K562 (cell line): Measurements from ENCODE around the gene CASKIN1. TPM values are rescaled to one million over a fixed set of nuclear protein-coding genes. Genes with fewer than 3 reads are reported as not detected.

Source experiments
- ATAC-seq: fragments of 200-7000 bp; cut with Tn5 transposase; 3 replicates; pipeline ENCODE4 v1.9.1; 2020; ENCODE audit warnings: moderate library complexity
- BruUV-seq: library from RNA; stranded (reverse); fragments of 400-500 nt; replicated peaks from 2 replicates; lab custom pipeline; 2021; lab: Mats Ljungman, UMichigan
- CTCF ChIA-PET: fragments of 300-600 bp; formaldehyde crosslinking; extraction: SDS; loops from one replicate; lab custom pipeline; 2021; ENCODE audit warnings: low intra/inter-chr PET ratio; lab: Yijun Ruan, JAX
- POLR2A ChIA-PET: fragments of 300-600, 350-650 bp; sonication (Branson Sonifier 250); formaldehyde crosslinking; extraction: SDS; loops from one replicate; lab custom pipeline; 2021; ENCODE audit warnings: antibody characterized with exemption, inconsistent platforms; lab: Yijun Ruan, JAX
- DNase-seq, 4 experiments: peaks; one replicate each; pipeline versions ENCODE4 v3.0.0 to v3.0.0-alpha.2; 2011 to 2018; ENCODE audit warnings: low spot score in 3 of 4, mixed read lengths in 3 of 4; ENCODE audit errors: extremely low read depth in 1 of 4
- FAIRE-seq: peaks from 2 replicates; lab custom pipeline; 2011; peaks lifted over from hg19 to GRCh38; lab: Jason Lieb, UNC
- H2AFZ ChIP-seq: 2 replicates; pipeline ENCODE4 v1.6.0; 2011; ENCODE audit warnings: low read depth, low read length, control low read depth, inconsistent platforms
- H3K27ac ChIP-seq: fragments of 200-600 bp; 3 replicates; pipeline ENCODE4 v1.8.0; 2011; ENCODE audit warnings: low read depth, mild to moderate bottlenecking, control low read depth, inconsistent platforms, low read length, moderate library complexity, mixed read lengths; ENCODE audit errors: extremely low read depth
- H3K27me3 ChIP-seq, 2 experiments: fragments of 300-600 bp in 1 of 2; 2 replicates in 1 of 2; 3 replicates in 1 of 2; pipeline versions ENCODE4 v1.6.0 to v1.8.0; 2011; ENCODE audit warnings: inconsistent platforms in 2 of 2, low read length in 2 of 2, mild to moderate bottlenecking in 1 of 2, mixed read lengths in 1 of 2, moderate library complexity in 1 of 2; ENCODE audit not compliant: control insufficient read depth in 2 of 2, insufficient read depth in 2 of 2
- H3K36me3 ChIP-seq: fragments of 300-600 bp; 3 replicates; pipeline ENCODE4 v1.8.0; 2011; ENCODE audit warnings: mild to moderate bottlenecking, low read length, inconsistent platforms; ENCODE audit not compliant: control insufficient read depth, insufficient read depth
- H3K4me1 ChIP-seq, 2 experiments: fragments of 200-600 bp in 1 of 2; replicated peaks in 1 of 2; 2 replicates in 1 of 2; 3 replicates in 1 of 2; pipeline versions ENCODE4 v1.5.1 to v1.8.0; 2011; ENCODE audit warnings: inconsistent platforms in 2 of 2, low read length in 2 of 2, mild to moderate bottlenecking in 1 of 2, mixed read lengths in 1 of 2, moderate library complexity in 1 of 2; ENCODE audit not compliant: control insufficient read depth in 2 of 2, insufficient read depth in 2 of 2
- H3K4me2 ChIP-seq: 2 replicates; pipeline ENCODE4 v1.6.1; 2011; ENCODE audit warnings: low read length, control low read depth, inconsistent platforms, mixed read lengths; ENCODE audit not compliant: insufficient read depth
- H3K4me3 ChIP-seq: fragments of 200-600 bp; sonication (generic), shearing (Covaris generic); 2 replicates; pipeline ENCODE4 v1.5.1; 2016; ENCODE audit warnings: control low read depth, inconsistent platforms
- H3K79me2 ChIP-seq: fragments of 200-600 bp; 3 replicates; pipeline ENCODE4 v1.8.0; 2011; ENCODE audit warnings: low read length, inconsistent platforms; ENCODE audit not compliant: control insufficient read depth, insufficient read depth
- H3K9ac ChIP-seq, 2 experiments: 2 replicates each; pipeline versions ENCODE4 v1.6.0 to v1.6.1; 2011; ENCODE audit warnings: low read depth in 2 of 2, low read length in 2 of 2, control low read depth in 1 of 2, inconsistent platforms in 1 of 2, mild to moderate bottlenecking in 1 of 2, mixed read lengths in 1 of 2; ENCODE audit not compliant: insufficient read depth in 1 of 2
- H3K9me1 ChIP-seq: one replicate; pipeline ENCODE4 v1.6.0; 2011; ENCODE audit warnings: inconsistent platforms, mild to moderate bottlenecking, low read length, moderate library complexity; ENCODE audit not compliant: control insufficient read depth, insufficient read depth
- H3K9me3 ChIP-seq: replicated peaks from 2 replicates; pipeline ENCODE4 v1.5.1; 2011; ENCODE audit warnings: low read depth, low read length, inconsistent platforms; ENCODE audit not compliant: control insufficient read depth, insufficient read depth
- H4K20me1 ChIP-seq: replicated peaks from 2 replicates; pipeline ENCODE4 v1.6.1; 2011; ENCODE audit warnings: low read length, inconsistent platforms, mixed read lengths; ENCODE audit not compliant: control insufficient read depth, insufficient read depth
- EP300 ChIP-seq: IDR thresholded peaks from 2 replicates; pipeline ENCODE4 v1.6.1; 2012; ENCODE audit warnings: low read length, improper control_type of control experiment
- ILF3 ChIP-seq: fragments of 450-650 bp; IDR thresholded peaks from 2 replicates; pipeline ENCODE4 v1.6.1; 2018; ENCODE audit warnings: antibody characterized with exemption, mild to moderate bottlenecking, moderate library complexity, borderline replicate concordance
- NCOA1 ChIP-seq: fragments of 450-650 bp; IDR thresholded peaks from 2 replicates; pipeline ENCODE4 v1.6.1; 2016; ENCODE audit warnings: low read depth
- POLR2A ChIP-seq: fragments of 450-650 bp; conservative IDR thresholded peaks from 2 replicates; pipeline ENCODE4 v1.6.1; 2016
- RBFOX2 ChIP-seq: fragments of 200-400 bp; formaldehyde crosslinking; IDR thresholded peaks from 2 replicates; pipeline ENCODE4 v1.6.1; 2017; ENCODE audit warnings: low read depth, mild to moderate bottlenecking, low read length, moderate library complexity
- SMARCC2 ChIP-seq: fragments of 450-650 bp; IDR thresholded peaks from 2 replicates; pipeline ENCODE4 v1.6.1; 2017; ENCODE audit warnings: antibody characterized with exemption, moderate library complexity, mild to moderate bottlenecking, low read depth
- SP1 ChIP-seq: sonication (generic); formaldehyde crosslinking; IDR thresholded peaks from 2 replicates; pipeline ENCODE4 v1.8.1; 2022; ENCODE audit warnings: mild to moderate bottlenecking, missing genetic modification reagents
- ZEB2 ChIP-seq: fragments of 450-650 bp; IDR thresholded peaks from 2 replicates; pipeline ENCODE4 v1.6.1; 2016
- ZNF324 ChIP-seq: fragments of 250-450 bp; sonication (Bioruptor Pico); IDR thresholded peaks from 2 replicates; pipeline ENCODE4 v1.4.0; 2020; ENCODE audit warnings: mild to moderate bottlenecking
- WGBS: fragments of 100-300 bp; shearing (Covaris generic); methylation state at CpG from one replicate; pipeline ENCODE4 v1.1.6; 2016; ENCODE audit warnings: low coverage, mixed read lengths; ENCODE audit not compliant: insufficient coverage; ENCODE audit errors: missing lambda C conversion rate; 5-methylcytosine and 5-hydroxymethylcytosine counted together
- in situ Hi-C: fragments of 300-500 bp; cut with MboI; formaldehyde crosslinking; loops from 4 replicates; pipeline ENCODE4 v1.15.0; 2018; ENCODE audit warnings: inconsistent platforms, mixed read lengths
- intact Hi-C: fragments of 100-400 bp; cut with micrococcal nuclease; formaldehyde crosslinking; loops from 2 replicates; pipeline ENCODE4 v1.14.2; 2022
- polyA plus RNA-seq, 8 experiments: library from polyadenylated mRNA; depleted of rRNA in 4 of 8; stranded (reverse) in 5 of 8; unstranded in 3 of 8; fragments of >200 nt; fragmentation: Nextera tagmentation in 2 of 8; fragmentation: Illumina TruSeq in 1 of 8; extraction: Ambion mirVana in 2 of 8; extraction: Trizol in 1 of 8; gene quantifications; 2 replicates each; pipeline versions ENCODE4 v1.2.1 to v1.2.3, GENCODE V29; 2011 to 2014; ENCODE audit warnings: inconsistent platforms in 1 of 8, missing spikeins in 1 of 8
- total RNA-seq, 7 experiments: library from RNA; depleted of rRNA in 6 of 7; stranded (reverse); fragments of >200 nt in 6 of 7; fragmentation: Illumina TruSeq in 2 of 7; extraction: Trizol in 2 of 7; gene quantifications; 2 replicates each; pipeline versions ENCODE4 v1.2.1 to v1.2.3, GENCODE V29; 2011 to 2021; ENCODE audit warnings: low replicate concordance in 1 of 7
- TF ChIP-seq, protein P1 (sequence below): fragments of 250-450 bp; sonication (Bioruptor Pico); IDR thresholded peaks from 2 replicates; pipeline ENCODE4 v1.5.0; 2021
- TF ChIP-seq, protein P2 (sequence below), 2 experiments: IDR thresholded peaks; 2 replicates each; pipeline ENCODE4 v1.6.1; 2012; ENCODE audit warnings: improper control_type of control experiment in 2 of 2, low read depth in 2 of 2, low read length in 2 of 2, borderline replicate concordance in 1 of 2

The CASKIN1 gene
- total and polyA plus RNA-seq, 9 of the 15 experiments (the other 6 are each of a cell fraction or from before 2014, with no cell fraction given): 0.15 to 4.5 (median 1.5) TPM; not detected in 2

DNA sequence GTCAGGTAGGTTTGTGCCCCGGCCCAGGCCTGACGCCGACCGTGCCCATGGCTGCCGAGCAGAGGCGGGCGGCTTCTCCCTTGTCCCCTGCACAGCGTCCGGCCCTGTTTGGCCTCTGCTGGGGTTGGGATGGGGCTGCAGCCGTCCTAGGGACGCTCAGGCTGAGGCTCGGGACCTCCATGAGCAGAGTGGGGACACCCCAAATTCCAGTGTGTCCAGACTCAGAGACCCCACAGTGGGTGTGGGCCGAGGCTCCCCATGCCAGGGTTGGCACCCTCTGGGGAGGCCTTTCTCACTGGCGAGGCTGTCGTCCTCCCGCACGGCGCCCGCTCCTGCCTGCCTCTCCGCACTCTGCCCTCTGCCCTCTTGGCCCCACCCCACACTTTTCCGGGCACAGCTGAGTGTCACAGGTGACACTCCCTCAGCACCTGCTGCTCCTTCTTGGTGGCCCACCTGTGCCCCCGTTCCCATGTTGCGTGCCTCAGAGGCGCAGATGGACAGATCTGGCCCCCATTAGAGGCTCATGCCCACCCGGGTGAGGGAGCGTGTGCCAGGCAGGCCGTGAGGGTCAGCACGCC is 24.7 kb downstream of the CASKIN1 start:
- 97% methylated on average over 21 of the region's 28 CpGs for WGBS
- TF ChIP-seq SMARCC2 (no peak), ZNF324 (CRISPR knock-in tag) (no peak), NCOA1 (no peak), ILF3 (no peak), SP1 (CRISPR knock-in tag) (no peak), POLR2A (0 out of 2 replicates have a peak, but pooled peaks have one; percentile 19), EP300 (no peak), RBFOX2 (0 out of 2 replicates have a peak, but pooled peaks have one; percentile 21), ZEB2 (no peak)
- TF ChIP-seq, protein P1, sequence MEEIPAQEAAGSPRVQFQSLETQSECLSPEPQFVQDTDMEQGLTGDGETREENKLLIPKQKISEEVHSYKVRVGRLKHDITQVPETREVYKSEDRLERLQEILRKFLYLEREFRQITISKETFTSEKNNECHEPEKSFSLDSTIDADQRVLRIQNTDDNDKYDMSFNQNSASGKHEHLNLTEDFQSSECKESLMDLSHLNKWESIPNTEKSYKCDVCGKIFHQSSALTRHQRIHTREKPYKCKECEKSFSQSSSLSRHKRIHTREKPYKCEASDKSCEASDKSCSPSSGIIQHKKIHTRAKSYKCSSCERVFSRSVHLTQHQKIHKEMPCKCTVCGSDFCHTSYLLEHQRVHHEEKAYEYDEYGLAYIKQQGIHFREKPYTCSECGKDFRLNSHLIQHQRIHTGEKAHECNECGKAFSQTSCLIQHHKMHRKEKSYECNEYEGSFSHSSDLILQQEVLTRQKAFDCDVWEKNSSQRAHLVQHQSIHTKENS: no peak
- TF ChIP-seq, protein P2, sequence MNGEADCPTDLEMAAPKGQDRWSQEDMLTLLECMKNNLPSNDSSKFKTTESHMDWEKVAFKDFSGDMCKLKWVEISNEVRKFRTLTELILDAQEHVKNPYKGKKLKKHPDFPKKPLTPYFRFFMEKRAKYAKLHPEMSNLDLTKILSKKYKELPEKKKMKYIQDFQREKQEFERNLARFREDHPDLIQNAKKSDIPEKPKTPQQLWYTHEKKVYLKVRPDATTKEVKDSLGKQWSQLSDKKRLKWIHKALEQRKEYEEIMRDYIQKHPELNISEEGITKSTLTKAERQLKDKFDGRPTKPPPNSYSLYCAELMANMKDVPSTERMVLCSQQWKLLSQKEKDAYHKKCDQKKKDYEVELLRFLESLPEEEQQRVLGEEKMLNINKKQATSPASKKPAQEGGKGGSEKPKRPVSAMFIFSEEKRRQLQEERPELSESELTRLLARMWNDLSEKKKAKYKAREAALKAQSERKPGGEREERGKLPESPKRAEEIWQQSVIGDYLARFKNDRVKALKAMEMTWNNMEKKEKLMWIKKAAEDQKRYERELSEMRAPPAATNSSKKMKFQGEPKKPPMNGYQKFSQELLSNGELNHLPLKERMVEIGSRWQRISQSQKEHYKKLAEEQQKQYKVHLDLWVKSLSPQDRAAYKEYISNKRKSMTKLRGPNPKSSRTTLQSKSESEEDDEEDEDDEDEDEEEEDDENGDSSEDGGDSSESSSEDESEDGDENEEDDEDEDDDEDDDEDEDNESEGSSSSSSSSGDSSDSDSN (IDR thresholded peaks at IDR 0.05; ENCODE audit: borderline replicate concordance in 1 of 2, low read depth in 2 of 2, low read length in 2 of 2): no peak
- Histone ChIP-seq H3K4me3 (no peak overlapping the region), H3K36me3 (peaks cover 82% of the 10 kb centered on the region), H3K27ac (no peak overlapping the region), H4K20me1 (no peaks in the 10 kb centered on the region), H3K4me1 (peaks cover 0 to 47% of the 10 kb centered on the region in 2 experiments; a peak in 1 of 5 replicates), H3K79me2 (no peaks in the 10 kb centered on the region; the same call in 2 of the 3 replicates), H3K9me1 (no peaks in the 10 kb centered on the region), H3K9me3 (no peaks in the 10 kb centered on the region), H3K27me3 (no peaks in the 10 kb centered on the region), H2AFZ (no peak overlapping the region), H3K9ac (peak overlapping the region in 1 of 2 experiments; percentile 28; a peak in 2 of 4 replicates), H3K4me2 (no peak overlapping the region)
- ATAC-seq: no peak
- in situ Hi-C loops (no loop called here), intact Hi-C loops (no loop called here)
- DNase-seq: no peak
- ChIA-PET CTCF (no interaction called here), POLR2A (interaction anchor here (1.5 to 4.3 kb wide), 2 partner anchors 14 to 16 kb away, joined by 3 to 27 read pairs; partner anchors contain the start of gene TRAF7)
- no peak for FAIRE-seq
- BruUV-seq: no TSS peak
